ENCODE measurements around the gene NUDCD3.

The NUDCD3 gene

GRCh38 chr7:44477063-44477830 is 13.2 kb downstream of the NUDCD3 start:
- no peak for DNase-seq

GRCh38 chr7:44476313-44476712 is 14.1 kb downstream of the NUDCD3 start:
- no peak for DNase-seq

DNA sequence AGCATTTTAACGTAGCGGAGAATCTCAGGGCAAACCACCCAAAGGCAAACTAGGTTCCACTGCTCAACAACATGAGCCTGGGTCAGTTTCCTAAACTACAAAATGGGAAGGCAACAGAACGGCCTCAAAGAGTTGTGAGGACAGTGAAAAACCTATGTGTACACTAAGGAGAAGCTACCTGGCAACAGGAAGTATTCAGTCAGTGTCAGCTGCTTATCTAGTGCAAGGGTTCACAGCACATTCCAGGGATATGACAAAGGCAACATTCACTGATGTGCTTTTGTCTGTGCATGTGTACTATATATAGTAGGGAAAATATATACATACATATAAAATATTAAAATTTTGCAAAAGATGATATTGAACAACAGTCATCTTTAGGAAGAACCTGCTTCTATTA is 17.2 kb downstream of the NUDCD3 start:
- DNase-seq: no peak

DNA sequence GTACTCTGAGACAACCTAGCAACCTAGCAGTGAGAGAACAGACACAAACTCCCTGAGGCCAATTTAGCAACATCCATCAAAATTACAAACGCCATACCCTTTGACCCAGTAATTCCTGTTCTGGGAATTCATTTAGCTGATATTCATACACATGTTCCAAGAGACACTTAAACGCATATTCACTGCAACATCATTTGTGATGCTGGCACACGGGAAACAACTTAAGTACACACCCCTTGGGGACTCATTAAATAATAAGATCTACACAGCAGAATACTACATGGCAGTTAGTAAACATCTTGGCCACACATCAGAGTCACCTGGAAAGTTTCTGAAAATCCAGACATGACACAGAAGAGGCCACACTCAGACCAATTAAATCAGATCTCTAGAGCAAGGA is 17.6 kb downstream of the NUDCD3 start:
- no peak for DNase-seq

GRCh38 chr7:44471850-44472249 is 18.6 kb downstream of the NUDCD3 start:
- no peak for DNase-seq

- DNase-seq: no peak
Observed at GRCh38 chr7:44471436-44471835, 19.0 kb downstream of the NUDCD3 start.

DNA sequence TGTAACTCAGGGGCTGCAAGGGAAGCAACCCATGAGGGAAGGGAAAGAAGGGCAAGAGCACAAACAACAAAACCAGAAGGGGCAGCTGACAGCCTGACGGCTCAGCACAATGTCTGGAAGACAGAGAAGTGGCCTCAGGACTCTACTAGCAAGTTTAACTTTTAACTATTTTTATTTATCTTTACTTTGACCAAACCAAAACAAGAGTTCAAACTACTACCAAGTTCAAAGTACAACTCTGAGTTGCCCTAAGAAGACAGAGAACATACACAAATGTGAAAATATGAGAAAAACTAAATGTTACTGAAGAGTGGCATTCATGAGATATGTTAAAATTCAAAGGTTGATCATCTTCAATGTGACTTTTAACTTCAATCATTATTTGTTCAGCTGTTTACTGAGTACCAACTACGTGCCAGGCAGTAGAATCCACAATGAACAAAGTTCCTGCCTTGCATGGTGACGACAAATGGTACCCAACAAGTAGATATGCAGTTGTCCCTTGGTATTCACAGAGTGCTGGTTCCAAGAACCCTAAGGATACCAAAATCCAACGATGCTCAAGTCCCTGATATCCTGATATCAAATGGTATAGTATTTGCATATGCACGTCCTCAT is 19.7 kb downstream of the NUDCD3 start:
- DNase-seq: no peak

- DNase-seq: no peak
Observed at GRCh38 chr7:44470135-44470479, 20.4 kb downstream of the NUDCD3 start.

GRCh38 chr7:44469461-44470134 is 20.9 kb downstream of the NUDCD3 start:
- DNase-seq: no peak

DNA sequence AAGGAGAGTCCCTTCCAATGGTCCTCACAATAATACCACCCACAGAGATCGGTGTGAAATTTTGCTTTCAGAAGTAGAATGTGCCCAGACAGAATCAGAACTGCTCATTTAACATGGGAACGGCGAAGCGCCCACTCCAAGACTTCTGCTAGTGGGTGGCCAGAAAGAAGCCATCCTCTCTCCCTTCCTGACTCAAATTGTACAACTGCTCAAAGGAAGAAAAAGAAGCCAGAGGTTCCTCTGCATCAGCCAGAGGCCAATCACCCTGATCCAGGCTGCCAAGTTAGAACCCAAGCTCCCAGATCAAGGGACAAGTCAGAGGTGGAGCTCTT is 23.3 kb downstream of the NUDCD3 start:
- no peak for DNase-seq

- DNase-seq: no peak
Observed at GRCh38 chr7:44466300-44467216, 23.9 kb downstream of the NUDCD3 start.

- DNase-seq: no peak
Observed at GRCh38 chr7:44465490-44465889, 25.0 kb downstream of the NUDCD3 start.

DNA sequence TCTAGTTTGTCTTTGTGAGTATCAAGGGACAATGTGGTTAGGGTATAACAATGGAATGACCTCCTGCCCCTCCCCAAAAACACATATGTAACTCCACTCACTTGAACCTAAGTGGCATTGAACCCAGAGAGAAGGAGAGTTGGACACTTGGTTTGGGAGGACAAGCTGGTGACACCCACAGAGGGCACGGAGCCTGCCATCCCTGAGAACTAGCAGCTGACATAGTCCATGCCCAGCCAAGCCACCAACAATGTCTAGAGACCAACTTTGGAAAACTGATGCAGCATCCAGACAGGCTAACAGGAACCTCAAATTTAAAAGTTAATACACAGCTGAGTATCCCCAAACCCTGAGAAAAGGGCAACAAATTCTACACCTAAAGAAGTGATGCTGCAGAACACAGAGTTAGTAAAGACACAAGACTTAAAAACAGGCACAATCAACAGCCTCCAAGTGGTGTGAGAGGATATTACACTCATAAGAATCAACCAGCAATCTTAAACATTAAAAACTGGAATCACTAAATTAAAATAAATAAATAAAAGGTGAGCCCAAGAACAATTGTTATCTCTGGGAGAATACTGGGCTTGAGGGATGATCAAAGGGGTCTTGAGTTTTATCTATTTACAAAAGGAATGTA is 27.2 kb downstream of the NUDCD3 start:
- DNase-seq: no peak

DNA sequence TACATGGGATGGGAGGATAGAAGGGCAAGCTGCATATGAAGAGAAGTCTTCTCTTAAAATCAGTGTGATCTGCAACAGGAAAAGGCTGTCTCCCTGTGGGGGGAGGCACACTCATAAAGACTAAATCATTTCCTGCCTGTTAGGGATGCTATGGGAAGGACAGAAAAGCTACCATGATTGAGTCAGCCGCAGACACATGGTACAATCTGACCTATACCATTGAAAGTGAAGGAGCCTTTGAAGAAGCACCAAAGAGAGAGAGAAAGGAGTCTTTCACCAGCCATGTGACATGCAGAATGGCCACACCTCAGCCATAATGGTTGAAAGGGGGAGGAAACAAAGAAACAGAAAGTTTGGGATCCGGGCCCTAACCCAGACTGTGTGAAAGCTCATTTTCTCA is 29.1 kb downstream of the NUDCD3 start:
- DNase-seq: no peak

- no peak for DNase-seq
Observed at GRCh38 chr7:44460325-44460724, 30.1 kb downstream of the NUDCD3 start.

- DNase-seq: no peak
Observed at GRCh38 chr7:44455155-44455554, 35.3 kb downstream of the NUDCD3 start.

DNA sequence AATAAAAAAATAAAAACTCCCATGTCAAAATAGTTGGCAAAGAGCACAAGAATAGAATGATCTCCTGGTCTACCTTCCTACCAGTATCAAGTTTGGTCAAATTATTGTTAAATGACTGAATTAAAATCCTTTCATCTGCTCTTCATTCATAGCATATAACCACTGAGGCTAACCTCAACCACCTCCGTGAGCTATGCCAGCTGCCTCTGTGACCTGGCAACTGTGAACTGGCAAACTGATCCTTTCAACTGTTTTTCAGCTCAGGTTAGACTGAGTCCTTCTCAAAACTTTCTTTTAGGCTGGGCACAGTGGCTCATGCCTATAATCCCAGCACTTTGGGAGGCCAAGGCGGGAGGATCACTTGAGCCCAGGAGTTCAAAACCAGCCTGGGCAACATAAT is 36.1 kb downstream of the NUDCD3 start:
- no peak for DNase-seq

- no peak for DNase-seq
Observed at GRCh38 chr7:44451123-44451522, 39.3 kb downstream of the NUDCD3 start.

- no peak for DNase-seq
Observed at GRCh38 chr7:44449584-44449928, 40.9 kb downstream of the NUDCD3 start.

- no peak for DNase-seq
Observed at GRCh38 chr7:44448922-44449583, 41.4 kb downstream of the NUDCD3 start.

- no peak for DNase-seq
Observed at GRCh38 chr7:44447874-44448425, 42.5 kb downstream of the NUDCD3 start.

Measured in NCI-H187 treated with DMSO at 0.1 percent for 48 hours (cell line).